K562 (cell line): Measurements from ENCODE around the gene MCM7. TPM values are rescaled to one million over a fixed set of nuclear protein-coding genes. Genes with fewer than 3 reads are reported as not detected.

Source experiments
- CBX5 ChIP-seq: IDR thresholded peaks from 2 replicates; pipeline ENCODE4 v1.6.1; 2014; ENCODE audit warnings: low read depth, borderline replicate concordance
- ESRRB ChIP-seq: fragments of 250-450 bp; sonication (Bioruptor Pico); IDR thresholded peaks from 2 replicates; pipeline ENCODE4 v1.5.0; 2020; ENCODE audit warnings: mild to moderate bottlenecking, moderate library complexity, borderline replicate concordance
- FOXM1 ChIP-seq, 2 experiments: fragments of 450-650 bp in 1 of 2; sonication (generic) in 1 of 2; formaldehyde crosslinking in 1 of 2; IDR thresholded peaks; 2 replicates each; pipeline versions ENCODE4 v1.6.1 to v1.9.0; 2017 to 2022; ENCODE audit warnings: low read depth in 2 of 2, mild to moderate bottlenecking in 2 of 2, missing genetic modification reagents in 1 of 2, moderate library complexity in 1 of 2
- MTA1 ChIP-seq: fragments of 450-650 bp; IDR thresholded peaks from 2 replicates; pipeline ENCODE4 v1.6.1; 2017; ENCODE audit warnings: borderline replicate concordance
- POLR2A ChIP-seq: fragments of 450-650 bp; conservative IDR thresholded peaks from 2 replicates; pipeline ENCODE4 v1.6.1; 2016
- RREB1 ChIP-seq: fragments of 250-450 bp; sonication (Bioruptor Pico); IDR thresholded peaks from 2 replicates; pipeline ENCODE4 v1.4.0; 2020
- SOX6 ChIP-seq: fragments of 450-650 bp; IDR thresholded peaks from 2 replicates; pipeline ENCODE4 v1.6.1; 2014; ENCODE audit warnings: mild to moderate bottlenecking
- SRSF9 ChIP-seq: fragments of 200-400 bp; formaldehyde crosslinking; IDR thresholded peaks from 2 replicates; pipeline ENCODE4 v1.6.1; 2017; ENCODE audit warnings: low read depth, low read length, borderline replicate concordance
- TRIM24 ChIP-seq, 2 experiments: fragments of 450-650 bp; IDR thresholded peaks; 2 replicates each; pipeline ENCODE4 v1.6.1; 2016
- U2AF1 ChIP-seq: fragments of 200-400 bp; formaldehyde crosslinking; optimal IDR thresholded peaks from 2 replicates; pipeline ENCODE3; 2017; ENCODE audit warnings: mild to moderate bottlenecking, low read depth, low read length, moderate library complexity
- U2AF2 ChIP-seq: fragments of 200-400 bp; formaldehyde crosslinking; optimal IDR thresholded peaks from 2 replicates; pipeline ENCODE3; 2017; ENCODE audit warnings: low read depth, mild to moderate bottlenecking, low read length
- ZNF274 ChIP-seq: IDR thresholded peaks from 2 replicates; pipeline ENCODE4 v1.6.1; 2011; ENCODE audit warnings: low read depth, mild to moderate bottlenecking, low read length, moderate library complexity, borderline replicate concordance
- ZNF639 ChIP-seq, 2 experiments: fragments of 200-800 bp in 1 of 2; sonication (Bioruptor generic) in 1 of 2; sonication (generic) in 1 of 2; formaldehyde crosslinking in 1 of 2; IDR thresholded peaks in 1 of 2; conservative IDR thresholded peaks in 1 of 2; 2 replicates each; pipeline versions ENCODE4 v1.5.0 to v1.6.1; 2016 to 2020; ENCODE audit warnings: missing compliant biosample characterization in 1 of 2, missing genetic modification characterization in 1 of 2, missing genetic modification reagents in 1 of 2
- polyA plus RNA-seq, 8 experiments: library from polyadenylated mRNA; depleted of rRNA in 4 of 8; stranded (reverse) in 5 of 8; unstranded in 3 of 8; fragments of >200 nt; fragmentation: Nextera tagmentation in 2 of 8; fragmentation: Illumina TruSeq in 1 of 8; extraction: Ambion mirVana in 2 of 8; extraction: Trizol in 1 of 8; gene quantifications; 2 replicates each; pipeline versions ENCODE4 v1.2.1 to v1.2.3, GENCODE V29; 2011 to 2014; ENCODE audit warnings: inconsistent platforms in 1 of 8, missing spikeins in 1 of 8
- total RNA-seq, 7 experiments: library from RNA; depleted of rRNA in 6 of 7; stranded (reverse); fragments of >200 nt in 6 of 7; fragmentation: Illumina TruSeq in 2 of 7; extraction: Trizol in 2 of 7; gene quantifications; 2 replicates each; pipeline versions ENCODE4 v1.2.1 to v1.2.3, GENCODE V29; 2011 to 2021; ENCODE audit warnings: low replicate concordance in 1 of 7

Gene MCM7
- total and polyA plus RNA-seq, 9 of the 15 experiments (the other 6 are each of a cell fraction or from before 2014, with no cell fraction given): 329 to 856 (median 437) TPM

- 0 out of 2 replicates have a peak, but pooled peaks have one; percentile 26 for TF ChIP-seq MTA1
- no peak for TF ChIP-seq ESRRB (CRISPR knock-in tag)
- TF ChIP-seq TRIM24 (IDR thresholded peaks at IDR 0.05): peak in 1 of 2 experiments; percentile 85; a peak in 2 of 4 replicates
- peak; percentile 79 for TF ChIP-seq SOX6
- TF ChIP-seq CBX5: peak; percentile 92; the same call in 1 of the 2 replicates
- TF ChIP-seq SRSF9: no peak
- TF ChIP-seq ZNF274: no peak; the same call in 1 of the 2 replicates
- TF ChIP-seq U2AF1: no peak
- TF ChIP-seq POLR2A: peak; percentile 67
- no peak for TF ChIP-seq RREB1
- no peak for TF ChIP-seq U2AF2
- TF ChIP-seq ZNF639 (CRISPR knock-in tag; conservative IDR thresholded peaks at IDR 0.05 in 1 of 2, IDR thresholded peaks at IDR 0.05 in 1 of 2): no peak
- TF ChIP-seq FOXM1 (IDR thresholded peaks at IDR 0.05; ENCODE audit: low read depth): no peak
- TF ChIP-seq FOXM1 (CRISPR knock-in tag; IDR thresholded peaks at IDR 0.05; ENCODE audit: low read depth): no peak
These were observed 30.0 kb downstream of the MCM7 start (continued) for GRCh38 chr7:100071018-100071723.
